GM21515 (cell line): ENCODE data around the gene WNK4.
"Not testable (repeated sequence)": the region's sequence is repeated elsewhere in the genome, so short reads cannot be mapped to it uniquely, and the experiment has no call there.

ENCODE experiments used
- ATAC-seq: cut with Tn5 transposase; IDR thresholded peaks from one replicate; pipeline ENCODE4 v1.9.1; 2021; ENCODE audit not compliant: unreplicated experiment

Gene WNK4

GRCh38 chr17:42769964-42770363 is 10.4 kb upstream of the WNK4 start:
- ATAC-seq: not testable (repeated sequence)

- no peak for ATAC-seq
Observed at GRCh38 chr17:42772945-42773289, 7.5 kb upstream of the WNK4 start.

GRCh38 chr17:42773290-42774035 is 6.9 kb upstream of the WNK4 start, which contains the start of gene VPS25:
VPS25 (plus strand) TSS chr17:42773449; CDS start chr17:42773476, 27 bp downstream.
- peak; percentile 65 for ATAC-seq

GRCh38 chr17:42774066-42774745 is 6.2 kb upstream of the WNK4 start:
- ATAC-seq: no peak

GRCh38 chr17:42775534-42776098 is 4.8 kb upstream of the WNK4 start:
- no peak for ATAC-seq

- ATAC-seq: no peak
Observed at GRCh38 chr17:42778570-42778969, 1.8 kb upstream of the WNK4 start.

GRCh38 chr17:42779304-42779935 is 990 bp upstream of the WNK4 start:
- no peak for ATAC-seq

GRCh38 chr17:42780851-42781638 is 635 bp downstream of the WNK4 start:
- ATAC-seq: no peak

- ATAC-seq: no peak
Observed at GRCh38 chr17:42781639-42782165, 1.3 kb downstream of the WNK4 start.

GRCh38 chr17:42782166-42783061 is 2.0 kb downstream of the WNK4 start:
- no peak for ATAC-seq

- no peak for ATAC-seq
Observed at GRCh38 chr17:42783062-42783790, 2.8 kb downstream of the WNK4 start.

GRCh38 chr17:42783791-42784138 is 3.4 kb downstream of the WNK4 start:
- ATAC-seq: no peak

GRCh38 chr17:42784409-42784808 is 4.0 kb downstream of the WNK4 start:
- ATAC-seq: no peak

- no peak for ATAC-seq
Observed at GRCh38 chr17:42784811-42785592, 4.6 kb downstream of the WNK4 start.

- ATAC-seq: no peak
Observed at GRCh38 chr17:42787266-42787665, 6.9 kb downstream of the WNK4 start.

- ATAC-seq: no peak
Observed at GRCh38 chr17:42791948-42792347, 11.5 kb downstream of the WNK4 start.

- ATAC-seq: no peak
Observed at GRCh38 chr17:42792545-42792944, 12.1 kb downstream of the WNK4 start.

GRCh38 chr17:42795061-42795460 is 14.7 kb downstream of the WNK4 start:
- no peak for ATAC-seq
